Loucy (cell line): ENCODE data around the gene DNAH17.

ENCODE experiments used
- CTCF ChIP-seq: fragments of 200-600 bp; sonication (generic); conservative IDR thresholded peaks from 2 replicates; pipeline ENCODE4 v1.5.1; 2014; ENCODE audit warnings: mild to moderate bottlenecking, antibody characterized with exemption, low read length
- EZH2phosphoT487 ChIP-seq: fragments of 200-600 bp; IDR thresholded peaks from 2 replicates; pipeline ENCODE4 v1.6.1; 2018; ENCODE audit warnings: antibody characterized with exemption, mild to moderate bottlenecking, moderate library complexity, borderline replicate concordance

GRCh38 chr17:78541488-78542206, 35.5 kb downstream of the DNAH17 start:
- no peak for TF ChIP-seq CTCF
- TF ChIP-seq EZH2phosphoT487, result no peak
